ENCODE results near the gene CYP46A1. TPM values are rescaled to one million over a fixed set of nuclear protein-coding genes. Genes with fewer than 3 reads are reported as not detected.

The CYP46A1 gene
- total RNA-seq, 1 experiment from 2014 or later, result not detected

- TF ChIP-seq, protein P1, sequence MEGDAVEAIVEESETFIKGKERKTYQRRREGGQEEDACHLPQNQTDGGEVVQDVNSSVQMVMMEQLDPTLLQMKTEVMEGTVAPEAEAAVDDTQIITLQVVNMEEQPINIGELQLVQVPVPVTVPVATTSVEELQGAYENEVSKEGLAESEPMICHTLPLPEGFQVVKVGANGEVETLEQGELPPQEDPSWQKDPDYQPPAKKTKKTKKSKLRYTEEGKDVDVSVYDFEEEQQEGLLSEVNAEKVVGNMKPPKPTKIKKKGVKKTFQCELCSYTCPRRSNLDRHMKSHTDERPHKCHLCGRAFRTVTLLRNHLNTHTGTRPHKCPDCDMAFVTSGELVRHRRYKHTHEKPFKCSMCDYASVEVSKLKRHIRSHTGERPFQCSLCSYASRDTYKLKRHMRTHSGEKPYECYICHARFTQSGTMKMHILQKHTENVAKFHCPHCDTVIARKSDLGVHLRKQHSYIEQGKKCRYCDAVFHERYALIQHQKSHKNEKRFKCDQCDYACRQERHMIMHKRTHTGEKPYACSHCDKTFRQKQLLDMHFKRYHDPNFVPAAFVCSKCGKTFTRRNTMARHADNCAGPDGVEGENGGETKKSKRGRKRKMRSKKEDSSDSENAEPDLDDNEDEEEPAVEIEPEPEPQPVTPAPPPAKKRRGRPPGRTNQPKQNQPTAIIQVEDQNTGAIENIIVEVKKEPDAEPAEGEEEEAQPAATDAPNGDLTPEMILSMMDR (conservative IDR thresholded peaks at IDR 0.05), result no peak
- no peak for TF ChIP-seq EZH2 (IDR thresholded peaks at IDR 0.05; ENCODE audit: low read depth)
- H3K79me2 ChIP-seq (ENCODE audit: low read depth), result no peaks in the 10 kb centered on the region
- no peak overlapping the region for H3K27ac ChIP-seq
- H3K4me2 ChIP-seq, result no peak overlapping the region
- H3K4me1 ChIP-seq (replicated peaks; ENCODE audit: insufficient read depth), result no peaks in the 10 kb centered on the region
- BruUV-seq (replicated peaks), result no TSS peak
- no peaks in the 10 kb centered on the region for H3K9me3 ChIP-seq (ENCODE audit: insufficient read depth, low read depth)
- H3K4me3 ChIP-seq, result no peak overlapping the region
- no peak overlapping the region for H2AFZ ChIP-seq
- POLR2A ChIA-PET (ENCODE audit: unreplicated experiment), result no interaction called here
- DNase-seq, result no peak
- H3K9me2 ChIP-seq (ENCODE audit: insufficient read depth), result no peaks in the 10 kb centered on the region
- intact Hi-C loops (cut with micrococcal nuclease; ENCODE audit: unreplicated experiment), result no loop called here
- H3K36me3 ChIP-seq (ENCODE audit: low read depth), result no peaks in the 10 kb centered on the region
- no peaks in the 10 kb centered on the region for H3F3A ChIP-seq (ENCODE audit: insufficient read depth, low read depth)
- CTCF ChIA-PET, result no interaction called here
- no peaks in the 10 kb centered on the region for H4K20me1 ChIP-seq (ENCODE audit: insufficient read depth)
- no peaks in the 10 kb centered on the region for H3K27me3 ChIP-seq (ENCODE audit: insufficient read depth, low read depth)
Measured at GRCh38 chr14:99679543-99679942, 4.6 kb upstream of the CYP46A1 start.

DNA sequence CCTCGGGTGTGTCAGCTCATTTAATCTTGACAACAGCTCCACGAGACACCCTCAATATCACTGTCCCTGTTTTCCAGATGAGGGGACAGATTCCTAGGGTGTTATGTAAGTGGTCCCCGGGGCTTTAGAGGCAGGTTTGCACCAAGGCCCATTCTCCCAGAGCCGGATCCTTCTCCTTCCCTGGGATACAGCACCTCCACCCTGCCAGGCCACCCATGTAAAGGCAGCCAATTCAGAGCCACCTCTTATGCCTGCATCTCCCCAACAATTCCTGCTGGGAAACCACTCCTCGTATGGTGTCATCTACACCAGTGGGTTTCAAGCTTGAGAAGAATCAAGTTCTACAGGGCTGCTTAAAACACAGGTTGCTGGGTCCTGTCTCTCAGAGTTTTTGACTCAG is 4.1 kb upstream of the CYP46A1 start:
- H3K27me3 ChIP-seq (ENCODE audit: insufficient read depth, low read depth), result no peaks in the 10 kb centered on the region
- no peak overlapping the region for H3K27ac ChIP-seq
- H4K20me1 ChIP-seq (ENCODE audit: insufficient read depth), result no peaks in the 10 kb centered on the region
- no peaks in the 10 kb centered on the region for H3K36me3 ChIP-seq (ENCODE audit: low read depth)
- BruUV-seq (replicated peaks), result no TSS peak
- no peak overlapping the region for H3K4me3 ChIP-seq
- ChIA-PET POLR2A (ENCODE audit: unreplicated experiment) (no interaction called here), CTCF (no interaction called here)
- no peaks in the 10 kb centered on the region for H3K4me1 ChIP-seq (replicated peaks; ENCODE audit: insufficient read depth)
- TF ChIP-seq, protein P1 (conservative IDR thresholded peaks at IDR 0.05), result no peak
- no peak for TF ChIP-seq EZH2 (IDR thresholded peaks at IDR 0.05; ENCODE audit: low read depth)
- H3K9me2 ChIP-seq (ENCODE audit: insufficient read depth), result no peaks in the 10 kb centered on the region
- H2AFZ ChIP-seq, result no peak overlapping the region
- intact Hi-C loops (cut with micrococcal nuclease; ENCODE audit: unreplicated experiment), result loop anchor here (10.0 kb wide), 1 partner anchor 295 kb away; no protein-coding TSS in a partner anchor
- DNase-seq, result no peak
- no peaks in the 10 kb centered on the region for H3K9me3 ChIP-seq (ENCODE audit: insufficient read depth, low read depth)
- no peaks in the 10 kb centered on the region for H3F3A ChIP-seq (ENCODE audit: insufficient read depth, low read depth)
- H3K79me2 ChIP-seq (ENCODE audit: low read depth), result no peaks in the 10 kb centered on the region
- no peak overlapping the region for H3K4me2 ChIP-seq

GRCh38 chr14:99681101-99681831 is 2.8 kb upstream of the CYP46A1 start:
- peaks cover 5% of the 10 kb centered on the region; the same call in 1 of the 2 replicates for H3K27me3 ChIP-seq (ENCODE audit: insufficient read depth, low read depth)
- no peaks in the 10 kb centered on the region for H3F3A ChIP-seq (ENCODE audit: insufficient read depth, low read depth)
- CTCF ChIA-PET, result no interaction called here
- no peaks in the 10 kb centered on the region for H3K36me3 ChIP-seq (ENCODE audit: low read depth)
- no peak overlapping the region for H2AFZ ChIP-seq
- no TSS peak for BruUV-seq (replicated peaks)
- H3K4me2 ChIP-seq, result no peak overlapping the region
- no peaks in the 10 kb centered on the region for H3K9me2 ChIP-seq (ENCODE audit: insufficient read depth)
- no peaks in the 10 kb centered on the region for H3K9me3 ChIP-seq (ENCODE audit: insufficient read depth, low read depth)
- no peaks in the 10 kb centered on the region for H4K20me1 ChIP-seq (ENCODE audit: insufficient read depth)
- H3K4me1 ChIP-seq (replicated peaks; ENCODE audit: insufficient read depth), result no peaks in the 10 kb centered on the region
- H3K27ac ChIP-seq, result no peak overlapping the region
- H3K79me2 ChIP-seq (ENCODE audit: low read depth), result no peaks in the 10 kb centered on the region
- POLR2A ChIA-PET (ENCODE audit: unreplicated experiment), result interaction anchor here (0.7 kb wide), 1 partner anchor 90 kb away, joined by 3 read pairs; no protein-coding TSS in a partner anchor
- no peak for DNase-seq
- no peak for TF ChIP-seq EZH2 (IDR thresholded peaks at IDR 0.05; ENCODE audit: low read depth)
- TF ChIP-seq, protein P1 (conservative IDR thresholded peaks at IDR 0.05), result no peak
- intact Hi-C loops (cut with micrococcal nuclease; ENCODE audit: unreplicated experiment), result loop anchor here (10.0 kb wide), 1 partner anchor 296 kb away; no protein-coding TSS in a partner anchor
- no peak overlapping the region for H3K4me3 ChIP-seq
